Measurements from ENCODE around the gene UBE2O.
A peak's percentile ranks its signal among the peaks of the same experiment; 100 is the strongest.

The UBE2O gene

DNA sequence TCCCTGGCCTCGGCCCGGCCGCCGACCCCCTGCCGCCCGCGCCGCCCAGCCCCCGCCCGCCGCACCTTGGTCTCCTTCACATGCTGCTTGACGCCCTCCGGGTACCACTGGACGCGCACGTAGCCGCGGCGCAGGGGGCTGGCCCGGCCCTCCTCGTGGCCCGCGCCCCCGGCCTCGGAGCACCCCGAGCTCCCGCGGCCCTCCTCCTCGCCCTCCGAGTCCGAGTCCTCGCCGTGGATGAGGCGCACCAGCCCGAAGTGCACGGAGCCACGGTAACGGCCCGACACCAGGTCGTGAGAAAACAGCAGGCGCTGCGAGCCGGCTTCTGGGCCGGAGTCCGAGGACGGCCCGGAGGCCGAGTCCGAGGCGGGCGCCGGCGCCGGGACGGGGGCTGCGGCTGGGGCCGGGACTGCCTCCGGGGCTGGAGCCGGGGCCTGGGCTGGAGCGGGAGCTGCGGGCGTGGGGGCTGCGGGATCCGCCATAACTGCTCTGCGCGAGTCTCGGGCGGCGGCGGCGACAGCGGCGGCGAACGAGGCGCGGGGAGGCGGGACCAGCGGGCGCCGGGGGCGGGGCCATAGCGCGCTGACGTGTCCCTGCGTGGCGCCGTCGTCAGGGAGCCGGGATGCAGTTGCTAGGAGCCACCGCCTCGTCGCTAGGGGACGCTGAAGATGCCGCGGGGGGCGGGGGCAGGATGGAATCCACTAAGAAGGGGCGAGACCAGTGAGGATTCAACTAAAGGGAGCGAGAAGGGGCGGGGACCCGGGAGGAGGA is at the start of gene UBE2O:
UBE2O (minus strand) TSS at position 493 of the 771 bp plus-strand sequence; CDS start at position 482, 11 bp downstream.
- DNase-seq (ENCODE audit: low spot score), result peak; percentile 89

DNA sequence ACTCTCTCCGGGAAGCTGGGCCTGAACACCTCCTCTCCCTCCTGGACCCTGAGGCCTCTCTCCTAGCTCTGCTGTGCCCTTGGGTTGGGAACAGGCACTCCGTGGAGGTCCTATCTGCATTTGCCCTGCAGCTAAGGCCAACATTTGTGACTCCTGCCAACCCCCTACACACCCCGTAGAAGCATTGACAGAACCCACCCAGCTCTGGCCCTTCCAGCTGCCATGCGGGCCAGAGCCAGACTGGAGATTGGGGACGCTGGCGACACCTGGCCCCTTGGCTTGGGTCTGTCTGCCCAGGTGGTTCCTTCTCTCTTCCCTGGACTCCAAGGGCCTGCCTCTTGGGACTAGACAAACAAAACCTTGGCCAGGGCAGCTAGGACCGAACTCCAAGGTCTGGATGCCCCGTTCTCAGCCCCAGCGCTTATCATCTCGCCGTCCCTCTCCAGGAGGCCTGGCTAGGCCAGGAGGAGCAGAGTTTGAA is 48.9 kb upstream of the UBE2O start:
- DNase-seq (ENCODE audit: low spot score), result no peak

DNA sequence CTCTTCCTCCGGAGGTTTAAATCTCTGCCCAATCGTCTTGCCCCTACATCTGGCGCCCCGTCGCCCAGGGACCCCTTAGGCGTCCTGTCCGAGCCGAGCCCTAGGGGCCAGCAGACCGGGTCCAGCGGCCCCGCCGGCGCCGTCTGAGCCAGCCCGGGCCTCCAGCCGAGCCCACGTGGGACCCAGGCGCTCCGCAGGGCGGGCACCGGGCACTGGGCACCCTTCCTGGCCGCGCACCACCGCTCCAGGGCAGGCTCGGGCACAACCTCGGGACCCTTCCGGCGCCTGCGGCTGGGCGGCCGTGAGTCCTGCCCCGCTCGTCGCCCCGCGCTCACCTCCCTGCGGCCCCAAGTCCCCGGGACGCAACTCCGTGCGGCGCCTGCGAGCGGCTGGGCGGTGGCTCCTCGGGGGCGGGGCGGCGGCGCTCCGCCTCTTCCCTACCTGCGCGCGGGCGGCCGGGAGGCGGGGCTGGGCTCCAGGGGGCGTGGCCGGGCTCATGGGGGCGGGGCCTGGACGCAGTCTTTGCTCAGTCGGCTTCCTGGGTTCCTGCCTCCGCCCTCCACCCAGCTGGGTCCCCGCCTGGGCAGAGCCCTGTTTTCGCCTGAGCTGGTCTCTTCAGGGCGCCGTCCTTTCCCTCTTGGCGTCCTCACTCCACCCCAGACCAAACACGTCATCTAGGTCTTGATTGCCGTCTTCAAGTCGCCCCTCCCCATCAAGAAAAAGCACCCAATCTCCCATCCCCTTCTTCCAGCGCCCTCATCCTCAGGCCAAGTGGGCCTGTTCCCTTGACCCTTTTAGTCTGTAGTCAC is 48.3 kb upstream of the UBE2O start, which contains the start of gene RHBDF2:
RHBDF2 (minus strand) TSS at position 406 of the 809 bp plus-strand sequence. CDS start 19,899 bp downstream, outside the sequence.
- peak; percentile 93 for DNase-seq (ENCODE audit: low spot score)

DNA sequence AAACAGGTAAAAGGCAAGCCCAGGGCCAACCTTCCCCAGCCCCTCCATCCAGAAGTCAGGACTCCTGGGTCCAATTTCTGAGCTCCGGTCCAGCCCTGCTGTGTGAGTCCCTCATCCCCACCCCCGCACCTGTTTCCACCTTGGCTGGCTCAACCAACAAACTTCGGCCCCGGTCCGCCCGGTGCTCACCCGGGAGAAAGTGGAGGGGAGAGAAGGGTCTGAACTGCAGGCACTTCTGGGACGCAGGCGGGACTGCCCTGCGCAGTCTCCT is 47.7 kb upstream of the UBE2O start:
- no peak for DNase-seq (ENCODE audit: low spot score)

DNA sequence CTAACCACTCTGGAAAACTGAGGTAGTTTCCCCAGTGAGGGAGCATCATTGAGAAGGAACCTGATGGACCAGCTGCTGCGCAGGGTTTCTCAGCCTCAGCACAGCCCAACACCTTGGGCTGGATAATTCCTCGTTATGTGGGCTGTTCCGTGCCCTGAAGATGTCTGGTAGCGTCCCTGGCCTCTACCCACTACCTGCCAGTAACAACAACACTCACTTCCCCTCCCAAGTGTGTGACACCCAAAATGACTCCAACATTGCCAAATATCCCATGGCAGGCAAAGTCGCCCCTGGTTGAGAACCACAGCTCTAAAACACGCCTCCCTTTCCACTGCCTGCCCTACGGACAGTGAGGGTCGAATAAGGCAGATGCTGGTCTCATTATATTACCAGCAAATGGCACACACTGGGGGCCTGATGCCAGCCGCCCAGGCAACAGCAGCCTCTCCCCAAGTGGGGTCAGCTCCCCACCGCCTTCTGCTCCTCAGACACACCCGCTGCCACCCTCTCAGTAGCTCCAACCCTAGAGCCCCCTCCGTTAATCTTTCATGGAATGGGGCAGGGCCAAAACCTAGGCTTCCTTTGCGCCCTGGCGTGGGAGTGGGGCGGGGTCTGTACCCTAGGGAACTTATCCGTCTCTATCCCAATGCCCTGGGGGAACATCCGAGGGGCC is 47.3 kb upstream of the UBE2O start:
- no peak for DNase-seq (ENCODE audit: low spot score)

DNA sequence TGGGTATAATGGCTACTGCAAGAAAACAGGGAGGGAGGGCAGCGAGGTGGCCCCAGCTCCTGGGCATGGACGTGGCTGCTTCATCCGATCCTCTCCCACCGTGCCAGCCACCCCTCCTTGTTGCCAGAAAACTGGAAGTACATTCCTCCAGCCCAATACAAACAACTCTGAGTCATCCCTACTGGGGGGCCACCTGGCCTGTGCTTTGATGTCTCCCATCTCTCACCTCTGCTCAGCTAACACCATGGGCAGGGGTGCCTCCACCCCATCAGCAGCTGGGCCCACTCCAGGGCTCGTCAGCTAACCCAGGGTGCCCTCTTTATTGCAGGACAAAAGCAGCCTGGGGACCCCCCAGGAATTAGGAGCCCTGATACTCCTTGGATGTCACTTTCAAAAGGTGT is 46.3 kb upstream of the UBE2O start:
- peak; percentile 15 for DNase-seq (ENCODE audit: low spot score)

DNA sequence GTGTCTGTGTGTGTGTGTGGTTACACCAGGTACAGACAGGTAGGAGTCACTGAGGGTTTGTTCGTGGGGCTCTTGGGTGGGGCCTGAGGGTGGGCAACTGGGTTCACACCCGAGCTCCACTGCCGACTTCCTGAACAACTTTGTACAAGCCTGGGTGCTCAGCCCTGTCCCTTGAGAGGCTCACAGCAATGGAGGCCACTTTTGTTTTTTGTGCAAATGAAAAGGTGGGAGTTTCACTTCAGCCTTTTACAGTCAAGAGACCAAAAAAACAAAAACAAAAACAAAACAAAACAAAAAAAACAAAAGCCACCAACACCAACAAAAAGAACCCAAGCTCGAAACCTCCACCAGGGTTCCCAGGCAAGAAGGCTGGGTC is 45.9 kb upstream of the UBE2O start:
- DNase-seq (ENCODE audit: low spot score), result no peak

DNA sequence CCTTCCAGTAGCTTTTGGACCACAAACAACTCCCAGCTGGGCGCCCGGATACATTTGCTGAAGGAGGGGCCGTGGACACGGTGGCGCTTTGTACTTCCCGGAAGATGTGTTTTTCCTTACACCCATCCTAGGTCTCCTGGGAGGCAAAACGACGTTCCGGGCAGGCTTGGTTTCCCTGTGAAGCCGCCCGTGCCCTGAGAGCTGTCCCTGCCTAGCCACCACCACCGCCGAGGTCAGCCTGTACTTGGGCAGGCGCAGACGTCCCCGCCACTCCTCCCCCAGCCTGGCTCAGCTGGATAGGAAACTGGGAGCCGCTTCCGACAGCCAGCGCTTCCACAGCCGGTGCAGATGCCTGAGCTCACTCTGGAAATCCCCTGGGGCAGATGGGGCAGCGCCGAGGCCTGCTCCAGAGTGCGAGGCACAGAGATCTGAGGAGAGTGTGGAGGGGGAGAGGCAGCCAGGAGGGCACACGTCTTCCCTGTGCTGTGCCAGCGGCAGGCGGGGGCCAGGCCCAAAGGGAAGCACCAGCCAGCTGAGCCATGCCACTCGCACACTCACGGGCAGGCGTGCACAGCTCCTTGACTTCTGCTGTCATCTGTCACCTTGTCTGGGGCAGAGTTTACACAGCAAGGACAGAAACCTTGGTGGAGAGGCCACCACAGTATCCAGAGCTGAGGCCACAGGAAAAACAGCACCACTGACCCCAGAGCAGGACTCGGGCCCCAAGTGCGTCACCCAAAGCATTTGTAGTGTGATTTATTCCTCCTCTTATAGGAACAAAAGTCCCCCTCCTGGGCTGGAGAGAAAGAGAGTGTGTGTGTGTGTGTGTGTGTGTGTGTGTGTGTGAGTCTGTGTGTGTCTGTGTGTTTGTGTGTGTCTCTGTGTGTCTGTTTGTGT is 45.3 kb upstream of the UBE2O start:
- no peak for DNase-seq (ENCODE audit: low spot score)

DNA sequence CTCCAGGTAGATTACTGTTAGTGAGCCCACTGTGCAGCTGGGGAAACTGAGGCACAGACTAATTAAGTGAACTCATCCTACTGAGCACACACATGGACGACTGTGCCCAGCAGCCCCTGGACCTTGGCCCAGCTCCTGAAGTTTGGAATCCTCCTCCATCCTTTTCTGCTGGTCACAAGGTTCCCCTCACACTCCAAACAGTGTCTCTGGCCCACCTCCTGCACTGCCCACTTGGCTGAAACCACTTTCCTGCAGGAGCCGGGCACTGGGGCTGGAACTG is 44.7 kb upstream of the UBE2O start:
- no peak for DNase-seq (ENCODE audit: low spot score)

DNA sequence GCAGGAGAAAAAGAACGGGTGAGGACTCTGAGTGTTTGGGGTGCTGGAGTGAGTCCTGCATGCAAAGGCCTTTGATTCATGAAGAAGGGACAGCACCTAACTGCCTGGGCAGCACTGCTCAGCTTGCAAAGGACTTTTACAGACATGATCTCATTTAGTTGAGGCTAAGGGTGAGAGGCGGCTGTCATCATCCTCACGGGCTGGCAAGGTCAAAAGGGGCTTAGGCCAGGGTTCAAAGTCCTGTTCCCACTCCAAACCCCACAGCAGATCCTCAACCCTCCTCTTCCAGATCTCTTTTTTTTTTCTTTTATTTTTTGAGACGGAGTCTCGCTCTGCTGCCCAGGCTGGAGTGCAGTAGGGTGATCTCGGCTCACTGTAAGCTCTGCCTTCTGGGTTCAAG is 43.5 kb upstream of the UBE2O start:
- no peak for DNase-seq (ENCODE audit: low spot score)

DNA sequence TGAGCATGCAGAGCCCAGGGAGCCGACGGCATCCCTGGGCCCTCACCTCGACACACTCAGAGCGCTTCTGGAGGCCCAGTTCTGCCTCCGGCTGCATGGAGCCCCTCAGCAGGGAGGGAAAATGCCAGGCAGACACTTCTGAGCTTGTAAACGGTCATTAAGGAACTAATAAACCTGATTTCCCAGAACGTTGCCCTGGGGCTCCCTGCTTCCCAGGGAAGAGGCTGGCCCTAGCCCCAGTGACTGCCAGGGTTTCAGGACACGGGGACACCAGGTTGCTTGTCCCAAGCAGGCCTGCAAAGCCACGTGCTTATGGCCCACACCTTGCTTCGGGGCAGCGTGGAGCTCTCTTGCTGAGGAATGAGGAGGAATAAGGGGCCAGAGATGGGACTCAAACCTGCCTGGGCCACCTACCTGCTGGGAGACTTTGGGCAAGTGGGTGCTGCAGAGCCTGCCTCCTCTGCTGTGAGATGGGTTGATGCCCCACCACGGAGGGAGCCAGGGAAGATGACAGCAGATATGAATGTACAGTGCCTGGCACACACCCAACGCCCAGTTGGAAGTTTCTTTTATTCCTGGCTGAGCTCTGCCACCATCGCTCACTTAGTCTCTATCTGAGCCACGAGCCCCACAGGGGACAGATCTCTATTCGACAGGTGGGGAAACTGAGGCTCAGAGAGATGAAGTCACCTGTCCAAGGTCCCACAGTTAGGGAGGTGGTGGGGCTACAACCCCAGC is 42.9 kb upstream of the UBE2O start:
- DNase-seq (ENCODE audit: low spot score), result no peak

DNA sequence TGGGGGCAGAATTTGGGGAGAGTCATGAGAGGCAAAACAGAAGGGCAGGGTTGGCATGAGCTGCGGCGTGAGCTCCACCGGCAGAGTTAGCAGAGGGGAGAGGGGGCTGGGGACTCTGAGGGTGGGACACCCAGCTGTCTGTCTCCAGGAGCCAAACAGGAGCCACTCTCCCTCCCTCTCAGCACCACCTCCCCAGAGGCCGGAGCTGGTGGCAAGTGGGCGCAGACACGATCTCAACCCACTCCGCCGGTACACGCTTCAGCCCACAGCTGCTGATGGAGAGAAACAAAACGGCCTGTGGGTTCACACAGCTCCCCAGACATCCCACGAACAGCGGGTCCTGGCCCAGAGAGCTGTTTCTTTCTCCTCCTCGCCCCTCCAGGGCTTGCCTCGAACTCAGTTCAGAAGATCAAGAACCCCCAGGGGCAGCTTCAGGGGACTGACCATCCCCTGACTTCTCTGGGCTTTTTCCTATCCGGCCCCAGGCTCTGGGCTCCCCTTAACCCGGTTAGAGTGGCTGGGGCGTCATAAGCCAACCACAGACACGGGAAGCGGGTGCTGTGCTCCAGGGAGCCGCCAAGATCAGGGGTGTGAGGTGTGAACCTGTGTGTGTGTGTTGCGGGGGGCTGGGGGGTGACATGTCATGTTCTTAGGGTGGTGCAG is 40.7 kb upstream of the UBE2O start:
- no peak for DNase-seq (ENCODE audit: low spot score)

DNA sequence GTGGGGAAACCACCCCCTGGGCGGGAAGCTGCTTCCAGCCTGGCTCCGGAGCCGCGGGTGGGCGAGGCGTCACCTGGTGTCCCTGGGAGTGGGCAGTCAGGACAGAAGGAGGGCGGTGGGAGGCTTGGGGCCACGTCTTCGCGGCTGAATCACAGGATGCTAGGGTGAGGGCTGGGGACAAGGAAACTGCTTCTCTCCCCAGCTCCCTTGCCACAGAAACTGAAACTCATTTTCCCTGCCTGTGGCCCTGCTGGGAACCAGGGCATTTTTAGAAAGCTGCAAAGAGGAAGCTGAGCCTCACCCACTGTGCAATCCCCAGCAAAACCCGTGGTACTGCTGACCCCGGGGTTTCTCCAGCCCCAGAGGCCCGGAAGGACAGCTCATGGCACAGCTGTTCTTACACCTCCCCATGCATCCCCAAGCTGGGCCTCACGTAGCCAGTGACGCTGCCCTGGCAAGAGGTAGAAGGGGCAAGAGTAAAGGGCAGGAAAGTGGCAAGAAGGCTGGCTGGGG is 40.1 kb upstream of the UBE2O start:
- no peak for DNase-seq (ENCODE audit: low spot score)

DNA sequence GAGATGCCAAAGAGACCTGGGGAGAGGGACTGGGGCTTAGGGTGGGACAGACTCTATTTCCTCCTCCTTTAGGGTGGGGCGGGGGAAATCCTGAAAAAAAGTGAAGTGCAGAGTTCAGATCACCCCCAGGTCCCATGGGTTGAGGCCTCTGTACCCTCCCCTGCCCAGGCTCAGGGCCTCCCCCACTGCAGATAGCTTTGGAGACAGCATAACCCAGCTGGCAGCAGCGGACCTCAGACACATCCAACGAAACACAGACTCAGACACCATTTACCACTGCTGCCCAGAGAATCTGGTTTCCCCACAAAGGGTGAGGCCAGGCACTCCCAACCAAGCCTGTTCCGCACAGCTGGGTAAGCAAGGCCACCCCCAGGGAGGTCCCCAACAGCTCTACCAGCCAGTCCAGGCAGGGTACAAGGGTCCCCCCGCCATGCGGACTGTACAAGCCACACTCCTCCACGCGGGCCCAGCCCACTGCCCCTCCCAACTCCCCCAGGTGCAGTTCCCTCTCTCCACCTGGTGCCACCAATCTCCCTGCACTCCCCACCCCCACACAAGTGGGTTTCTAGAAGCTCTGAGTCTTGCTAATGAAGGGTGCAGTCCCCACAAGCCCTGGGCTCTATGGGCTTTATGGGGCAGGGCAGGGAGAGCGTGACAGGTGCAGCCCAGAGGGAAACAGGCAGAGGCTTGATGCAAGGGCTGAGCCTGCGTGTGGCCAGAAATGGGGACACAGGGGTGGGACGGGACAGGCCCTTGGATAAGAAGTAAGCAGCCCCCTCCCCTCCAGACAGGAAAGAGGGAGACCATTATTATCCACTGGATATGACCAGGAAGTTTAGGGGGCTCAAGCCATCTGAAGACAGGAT is 39.4 kb upstream of the UBE2O start:
- no peak for DNase-seq (ENCODE audit: low spot score)

DNA sequence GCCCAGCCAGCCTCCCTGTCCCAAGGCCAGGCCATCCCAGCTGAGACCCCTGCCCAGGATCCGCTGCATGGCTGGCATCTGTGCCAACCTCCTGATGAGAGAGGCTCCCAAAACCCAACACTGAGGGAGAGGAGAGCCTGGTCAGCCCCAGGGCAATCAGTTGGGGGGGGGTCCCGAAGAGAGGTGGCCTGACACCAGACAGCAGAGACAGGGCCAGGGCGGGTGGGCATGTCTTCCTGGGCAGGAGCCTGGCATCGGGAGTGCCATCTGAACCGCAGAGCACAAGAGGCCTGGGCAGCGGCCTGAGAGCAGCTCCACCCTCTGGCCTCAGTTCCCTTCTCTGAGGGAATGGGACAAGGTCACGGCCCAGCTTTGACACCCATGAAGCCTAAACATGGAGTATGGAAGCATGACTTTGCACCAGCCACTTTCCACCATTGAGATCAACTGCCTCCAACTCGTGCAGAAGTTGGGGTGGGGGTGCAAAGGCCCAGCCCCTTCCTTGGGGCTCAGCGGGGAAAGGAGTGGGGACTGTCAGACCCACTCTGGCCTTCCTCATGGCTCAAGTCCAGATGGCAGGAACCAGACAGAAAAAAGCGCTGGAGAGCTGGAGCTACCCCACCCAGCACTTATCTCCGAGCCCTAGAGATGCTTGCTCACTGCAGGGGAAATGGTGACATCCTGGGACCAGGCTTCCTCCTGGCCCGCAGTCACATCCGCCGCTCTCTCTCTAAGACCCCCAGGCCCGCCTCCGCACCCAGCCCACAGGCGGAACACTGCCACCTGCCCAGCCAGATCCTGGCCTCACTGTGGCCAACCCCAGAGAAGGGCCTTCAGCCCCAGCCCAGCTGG is 38.5 kb upstream of the UBE2O start:
- DNase-seq (ENCODE audit: low spot score), result no peak

DNA sequence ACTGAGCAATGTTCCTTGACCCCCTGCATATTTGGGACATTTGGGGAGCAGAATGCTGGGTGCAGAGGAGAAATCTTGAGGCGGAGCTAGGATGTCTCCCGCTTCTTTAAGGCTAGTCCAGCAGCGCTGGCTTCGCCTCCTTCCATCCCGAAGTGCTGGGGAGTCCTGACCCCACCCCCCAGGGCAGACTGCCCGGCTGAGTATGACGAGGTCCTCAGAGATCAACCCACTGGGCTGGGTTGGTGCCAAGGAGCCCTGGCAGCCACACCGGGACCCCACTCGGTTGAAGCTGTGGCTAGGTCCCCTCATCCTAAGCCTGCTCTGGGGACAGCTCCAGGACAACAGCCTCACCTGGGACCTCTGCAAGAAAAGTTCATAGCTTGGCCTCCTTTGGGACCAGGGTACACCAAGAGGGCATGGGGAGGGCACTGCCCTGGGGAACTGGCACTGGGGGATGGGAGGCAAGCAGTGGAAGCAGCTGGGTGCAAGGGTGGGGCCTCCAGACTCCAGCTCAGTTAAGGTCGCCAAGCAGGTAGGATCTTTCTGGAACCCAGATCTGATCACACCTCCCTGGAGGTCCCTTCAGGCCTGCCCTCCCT is 37.3 kb upstream of the UBE2O start:
- DNase-seq (ENCODE audit: low spot score), result no peak

DNA sequence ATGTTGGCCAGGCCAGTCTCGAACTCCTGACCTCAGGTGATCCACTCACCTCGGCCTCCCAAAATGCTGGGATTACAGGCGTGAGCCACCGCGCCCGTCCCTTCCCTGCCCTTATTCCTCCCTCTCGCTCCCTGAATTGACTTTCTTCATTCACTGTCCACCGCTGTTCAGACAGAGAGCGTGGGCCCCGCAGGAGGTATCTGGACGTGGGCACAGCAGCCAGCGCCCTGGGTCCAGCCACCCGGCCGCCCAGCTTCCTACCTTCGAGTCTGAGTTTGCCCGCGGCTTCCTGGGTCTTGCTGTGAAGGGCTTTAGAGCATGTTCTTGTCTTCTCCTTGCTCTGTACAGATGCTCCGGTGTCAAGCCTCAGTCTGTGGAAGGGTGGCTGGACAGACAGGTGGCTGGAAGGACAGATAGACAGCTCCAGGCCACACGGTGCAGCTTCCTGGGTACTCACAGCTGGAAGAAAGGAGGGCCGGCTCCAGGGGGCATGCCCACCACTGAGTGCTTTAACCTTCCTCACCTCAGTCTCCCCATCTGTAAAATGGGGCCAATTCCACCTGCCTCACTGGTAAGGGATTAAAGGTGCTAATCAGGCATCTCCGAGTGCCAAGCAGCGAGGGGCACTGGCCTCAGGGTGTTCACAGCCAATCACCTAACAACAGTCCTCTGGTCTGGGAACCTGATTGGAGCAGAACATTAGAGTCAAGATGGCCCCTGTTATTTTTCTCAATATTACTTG is 34.7 kb upstream of the UBE2O start:
- no peak for DNase-seq (ENCODE audit: low spot score)

DNA sequence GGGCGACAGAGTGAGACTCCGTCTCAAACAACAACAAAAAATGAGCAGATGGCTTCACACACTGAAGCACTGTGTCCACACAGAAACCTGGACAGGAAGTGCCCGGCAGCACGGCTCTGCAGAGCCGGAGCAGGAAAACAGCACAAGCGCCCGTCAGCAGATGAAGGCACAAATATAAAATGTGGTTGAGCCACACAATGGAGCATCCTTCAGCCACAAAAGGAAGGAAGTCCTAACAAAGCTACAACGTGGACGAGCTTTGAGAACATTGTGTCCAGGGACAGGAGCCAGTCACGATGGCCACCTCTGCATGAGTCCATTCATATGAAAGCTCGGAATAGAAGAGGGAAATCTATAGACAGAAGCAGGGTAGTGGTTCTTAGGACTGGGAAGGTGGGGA is 32.6 kb upstream of the UBE2O start:
- DNase-seq (ENCODE audit: low spot score), result no peak

Measured in LoVo (cell line).